Measurements from ENCODE around the gene PDE6D. TPM values are rescaled to one million over a fixed set of nuclear protein-coding genes. Genes with fewer than 3 reads are reported as not detected.
A peak's percentile ranks its signal among the peaks of the same experiment; 100 is the strongest.
"Not testable (repeated sequence)": the region's sequence is repeated elsewhere in the genome, so short reads cannot be mapped to it uniquely, and the experiment has no call there.

PDE6D gene
- total RNA-seq, 2 experiments from 2014 or later = 25.6 to 27.1 TPM

GRCh38 chr2:231715499-231715837 is 65.6 kb downstream of the PDE6D start:
- no peak for DNase-seq
- intact Hi-C loops (cut with micrococcal nuclease) = loop anchor here (1.0 kb wide), 4 partner anchors 28 to 152 kb away; no protein-coding TSS in a partner anchor
- Mint-ChIP-seq H3K27me3 (ENCODE audit: low read depth) (no peaks in the 10 kb centered on the region), H3K9me3 (no peaks in the 10 kb centered on the region), H3K4me3 (no peak overlapping the region), H3K4me1 (ENCODE audit: low read depth) (peaks cover 27% of the 10 kb centered on the region), H3K36me3 (ENCODE audit: low read depth) (peaks cover 26% of the 10 kb centered on the region), H3K27ac (no peak overlapping the region)
- CTCF ChIA-PET = interaction anchor here (0.6 to 12.1 kb wide), 19 partner anchors 8 to 249 kb away, joined by 3 to 408 read pairs (median 10); partner anchors contain the start of gene PTMA

GRCh38 chr2:231714639-231715498 is 66.2 kb downstream of the PDE6D start:
- intact Hi-C loops (cut with micrococcal nuclease) = loop anchor here (1.0 kb wide), 5 partner anchors 9 to 152 kb away; no protein-coding TSS in a partner anchor
- DNase-seq = peak; percentile 88
- CTCF ChIA-PET = interaction anchor here (0.6 to 12.1 kb wide), 33 partner anchors 8 to 248 kb away, joined by 3 to 408 read pairs (median 7); partner anchors contain the start of gene PTMA
- no peaks in the 10 kb centered on the region for H3K9me3 Mint-ChIP-seq
- H3K4me1 Mint-ChIP-seq (ENCODE audit: low read depth) = peaks cover 27% of the 10 kb centered on the region
- no peaks in the 10 kb centered on the region for H3K27me3 Mint-ChIP-seq (ENCODE audit: low read depth)
- peak overlapping the region; percentile 80 for H3K27ac Mint-ChIP-seq
- no peak overlapping the region for H3K4me3 Mint-ChIP-seq
- peaks cover 29% of the 10 kb centered on the region for H3K36me3 Mint-ChIP-seq (ENCODE audit: low read depth)

- H3K9me3 Mint-ChIP-seq = no peaks in the 10 kb centered on the region
- peak overlapping the region; percentile 94 for H3K27ac Mint-ChIP-seq
- peaks cover 27% of the 10 kb centered on the region for H3K4me1 Mint-ChIP-seq (ENCODE audit: low read depth)
- CTCF ChIA-PET = interaction anchor here (0.6 to 12.1 kb wide), 30 partner anchors 10 to 247 kb away, joined by 3 to 408 read pairs (median 6); no protein-coding TSS in a partner anchor
- peaks cover 34% of the 10 kb centered on the region for H3K36me3 Mint-ChIP-seq (ENCODE audit: low read depth)
- H3K4me3 Mint-ChIP-seq = peak overlapping the region; percentile 46
- intact Hi-C loops (cut with micrococcal nuclease) = loop anchor here (1.0 kb wide), 2 partner anchors 8 to 102 kb away; no protein-coding TSS in a partner anchor
- no peaks in the 10 kb centered on the region for H3K27me3 Mint-ChIP-seq (ENCODE audit: low read depth)
- DNase-seq = peak; percentile 95
Measured at GRCh38 chr2:231713730-231714638, 67.1 kb downstream of the PDE6D start.

- not testable (repeated sequence) for H3K27me3 Mint-ChIP-seq (ENCODE audit: low read depth); H3K9me3 Mint-ChIP-seq; DNase-seq
- Mint-ChIP-seq H3K36me3 (ENCODE audit: low read depth) (peaks cover 36% of the 10 kb centered on the region), H3K4me1 (ENCODE audit: low read depth) (peaks cover 27% of the 10 kb centered on the region), H3K27ac (peak overlapping the region; percentile 94), H3K4me3 (peak overlapping the region; percentile 46)
- CTCF ChIA-PET = interaction anchor here (0.6 to 12.1 kb wide), 18 partner anchors 10 to 247 kb away, joined by 3 to 408 read pairs (median 9); no protein-coding TSS in a partner anchor
- intact Hi-C loops (cut with micrococcal nuclease) = loop anchor here (1.0 kb wide), 1 partner anchor 101 kb away; no protein-coding TSS in a partner anchor
Measured at GRCh38 chr2:231713406-231713729, 67.7 kb downstream of the PDE6D start.

GRCh38 chr2:231712451-231713021 is 68.5 kb downstream of the PDE6D start:
- peaks cover 27% of the 10 kb centered on the region for H3K4me1 Mint-ChIP-seq (ENCODE audit: low read depth)
- peak overlapping the region; percentile 97 for H3K4me3 Mint-ChIP-seq
- peak overlapping the region; percentile 98 for H3K27ac Mint-ChIP-seq
- intact Hi-C loops (cut with micrococcal nuclease) = loop anchor here (1.0 kb wide), 1 partner anchor 100 kb away; no protein-coding TSS in a partner anchor
- H3K36me3 Mint-ChIP-seq (ENCODE audit: low read depth) = peaks cover 37% of the 10 kb centered on the region
- CTCF ChIA-PET = interaction anchor here (0.9 to 12.1 kb wide), 6 partner anchors 17 to 246 kb away, joined by 3 to 408 read pairs (median 75); no protein-coding TSS in a partner anchor
- H3K9me3 Mint-ChIP-seq; H3K27me3 Mint-ChIP-seq (ENCODE audit: low read depth): not testable (repeated sequence)
- peak; percentile 56 for DNase-seq

- Mint-ChIP-seq H3K27me3 (ENCODE audit: low read depth) (peaks cover 2% of the 10 kb centered on the region), H3K9me3 (no peaks in the 10 kb centered on the region), H3K36me3 (ENCODE audit: low read depth) (peaks cover 37% of the 10 kb centered on the region), H3K4me1 (ENCODE audit: low read depth) (peaks cover 27% of the 10 kb centered on the region), H3K27ac (peak overlapping the region; percentile 98), H3K4me3 (peak overlapping the region; percentile 97)
- DNase-seq = peak; percentile 47
- CTCF ChIA-PET = interaction anchor here (0.6 to 12.1 kb wide), 7 partner anchors 24 to 100 kb away, joined by 3 to 408 read pairs (median 4); no protein-coding TSS in a partner anchor
- intact Hi-C loops (cut with micrococcal nuclease) = no loop called here
Measured at GRCh38 chr2:231711677-231712450, 69.2 kb downstream of the PDE6D start.

- Mint-ChIP-seq H3K27ac (peak overlapping the region; percentile 98), H3K36me3 (ENCODE audit: low read depth) (peaks cover 41% of the 10 kb centered on the region), H3K9me3 (no peaks in the 10 kb centered on the region), H3K4me3 (peak overlapping the region; percentile 97), H3K4me1 (ENCODE audit: low read depth) (peaks cover 27% of the 10 kb centered on the region), H3K27me3 (ENCODE audit: low read depth) (peaks cover 2% of the 10 kb centered on the region)
- intact Hi-C loops (cut with micrococcal nuclease) = no loop called here
- CTCF ChIA-PET = interaction anchor here (0.6 to 12.1 kb wide), 6 partner anchors 24 to 99 kb away, joined by 3 to 408 read pairs (median 64); no protein-coding TSS in a partner anchor
- no peak for DNase-seq
Measured at GRCh38 chr2:231710799-231711676, 70.0 kb downstream of the PDE6D start.

- H3K36me3 Mint-ChIP-seq (ENCODE audit: low read depth) = peaks cover 43% of the 10 kb centered on the region
- H3K9me3 Mint-ChIP-seq = no peaks in the 10 kb centered on the region
- peak overlapping the region; percentile 97 for H3K4me3 Mint-ChIP-seq
- H3K4me1 Mint-ChIP-seq (ENCODE audit: low read depth) = peaks cover 33% of the 10 kb centered on the region
- H3K27ac Mint-ChIP-seq = peak overlapping the region; percentile 94
- DNase-seq = peak; percentile 83
- intact Hi-C loops (cut with micrococcal nuclease) = loop anchor here (5.0 kb wide), 2 partner anchors 607 to 1488 kb away; no protein-coding TSS in a partner anchor
- H3K27me3 Mint-ChIP-seq (ENCODE audit: low read depth) = peaks cover 2% of the 10 kb centered on the region
- CTCF ChIA-PET = interaction anchor here (0.7 to 1.5 kb wide), 3 partner anchors 95 to 246 kb away, joined by 3 read pairs; partner anchors contain the start of gene NCL
Measured at GRCh38 chr2:231709981-231710798, 70.9 kb downstream of the PDE6D start.

GRCh38 chr2:231709636-231709980 is 71.5 kb downstream of the PDE6D start:
- Mint-ChIP-seq H3K27ac (peak overlapping the region; percentile 94), H3K4me1 (ENCODE audit: low read depth) (peaks cover 33% of the 10 kb centered on the region), H3K4me3 (peak overlapping the region; percentile 97), H3K9me3 (no peaks in the 10 kb centered on the region), H3K36me3 (ENCODE audit: low read depth) (peaks cover 44% of the 10 kb centered on the region), H3K27me3 (ENCODE audit: low read depth) (peaks cover 2% of the 10 kb centered on the region)
- CTCF ChIA-PET = interaction anchor here (0.7 to 1.5 kb wide), 3 partner anchors 94 to 245 kb away, joined by 3 read pairs; partner anchors contain the start of gene NCL
- intact Hi-C loops (cut with micrococcal nuclease) = loop anchor here (5.0 kb wide), 2 partner anchors 608 to 1487 kb away; no protein-coding TSS in a partner anchor
- DNase-seq = peak; percentile 39

All from activated naive CD4-positive, alpha-beta T cell treated with anti-CD3 and anti-CD28 coated beads for 36 hours (primary cell).